ENCODE measurements around the gene CHRM4.

The CHRM4 gene

GRCh38 chr11:46346886-46347636 is 44.5 kb downstream of the CHRM4 start, which contains the start of gene DGKZ:
TSS of gene DGKZ (plus strand) at chr11:46347463. CDS start at chr11:46347660, 197 bp downstream.
- peak; percentile 77 to 84 for DNase-seq

DNA sequence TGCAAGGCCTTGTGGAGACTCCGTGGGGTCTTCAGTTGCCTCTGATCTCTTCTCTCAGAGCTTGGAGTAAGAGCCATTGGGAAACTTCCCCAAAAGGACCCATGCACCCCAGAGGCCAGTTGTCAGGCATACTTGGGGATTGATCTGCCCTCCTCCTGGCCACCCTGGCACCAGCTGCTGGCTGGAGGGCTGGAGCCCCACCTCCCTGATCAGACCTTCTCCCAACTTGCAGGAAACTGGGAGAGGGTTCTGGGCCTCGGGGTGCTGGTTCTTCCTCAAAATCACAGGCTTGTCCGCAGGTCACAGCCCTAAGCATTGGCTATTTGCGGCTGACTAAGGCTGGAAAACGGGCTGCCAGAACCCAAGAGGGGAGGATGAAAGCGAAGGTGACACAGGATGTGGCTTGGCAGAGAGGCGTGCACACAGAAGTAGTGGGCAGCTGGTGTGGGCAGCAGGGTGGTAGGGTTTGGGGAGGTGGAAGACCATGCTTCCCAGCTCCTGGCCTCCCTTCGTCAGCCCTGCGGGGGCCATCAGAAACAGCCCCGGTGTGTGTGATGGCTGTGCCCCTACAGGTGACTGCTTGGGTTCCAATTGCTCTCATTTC is 45.6 kb downstream of the CHRM4 start:
- DNase-seq, result peak; percentile 28 to 63

DNA sequence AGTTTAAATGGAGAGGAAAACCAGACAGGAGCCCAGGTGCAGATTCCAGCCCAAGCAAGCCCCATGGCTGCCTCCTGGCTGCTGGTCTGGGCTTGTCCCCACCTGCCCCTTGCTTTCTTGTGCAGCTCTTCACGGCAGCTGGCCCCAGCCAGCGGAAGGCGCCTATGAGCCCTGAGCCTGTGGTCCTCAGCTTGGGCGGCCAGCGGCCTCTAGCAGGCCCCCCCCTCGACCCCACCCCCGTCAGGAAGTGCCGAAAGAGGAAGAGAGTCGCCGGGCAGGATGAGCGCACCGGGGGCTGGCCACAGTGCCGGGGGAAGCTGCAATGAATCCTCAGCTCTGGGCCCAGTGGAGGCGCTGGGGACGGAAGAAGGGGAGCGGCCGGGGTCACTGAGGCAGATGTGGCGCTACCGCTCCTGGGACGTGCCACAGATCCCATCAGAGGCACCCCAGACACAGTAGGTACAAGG is 46.4 kb downstream of the CHRM4 start:
- DNase-seq, result peak; percentile 82 to 83

DNA sequence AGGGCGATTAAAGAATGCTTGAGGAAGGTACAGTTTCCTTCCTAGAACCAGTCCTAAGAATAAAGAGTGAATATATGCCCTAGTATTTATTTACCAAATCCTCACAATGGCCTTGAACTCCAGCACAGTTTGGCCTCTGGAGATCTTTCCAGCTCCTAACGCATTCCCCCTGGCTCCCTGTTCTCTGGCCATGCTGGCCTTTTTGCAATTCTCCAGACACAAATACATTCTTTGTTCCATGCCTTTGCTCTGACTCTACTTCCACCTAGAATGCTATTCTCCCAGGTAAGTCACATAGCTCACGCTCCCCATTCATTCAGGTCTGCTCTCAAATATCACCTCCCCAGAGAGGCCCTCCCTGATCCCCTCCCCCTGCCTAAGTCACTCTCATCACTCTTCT is 48.1 kb downstream of the CHRM4 start:
- no peak for DNase-seq

DNA sequence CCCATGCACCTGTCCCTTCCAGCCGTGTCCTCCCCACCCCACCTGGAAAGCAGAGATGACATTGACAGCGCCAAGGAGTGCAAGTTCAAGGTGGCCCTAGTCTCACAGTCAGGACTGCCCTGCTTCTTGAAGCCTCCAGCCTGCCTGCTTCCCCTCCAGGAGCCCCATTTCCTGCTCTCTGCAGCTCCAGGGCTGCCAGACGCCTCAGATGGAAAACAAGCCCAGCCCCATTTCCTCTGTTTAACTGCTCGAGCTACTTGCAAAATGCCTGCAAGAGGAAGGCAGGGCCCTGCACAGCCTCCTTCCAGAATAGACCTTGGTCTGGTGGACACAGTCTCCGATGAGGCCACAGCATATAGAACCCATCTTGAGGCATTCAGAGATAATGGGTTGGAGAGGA is 49.3 kb downstream of the CHRM4 start:
- DNase-seq, result no peak

DNA sequence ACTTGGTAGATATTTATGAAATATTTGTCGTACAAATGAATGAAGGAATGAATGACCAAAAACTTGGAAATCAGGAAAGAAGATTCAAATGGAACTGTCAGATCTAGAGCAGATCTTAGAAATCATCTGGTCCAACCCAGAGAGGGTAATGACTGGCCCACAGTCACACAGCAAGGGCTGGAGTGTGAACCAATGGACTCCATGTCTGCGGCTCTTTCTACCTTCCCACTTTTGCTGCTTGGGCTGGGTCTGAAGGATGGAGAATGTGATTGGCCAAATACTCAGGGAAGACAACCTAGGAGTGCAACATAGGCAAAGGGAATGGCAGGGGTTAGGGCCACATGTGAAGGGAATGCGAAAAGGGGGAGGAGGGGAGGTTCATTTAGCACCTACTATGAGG is 50.1 kb downstream of the CHRM4 start:
- DNase-seq, result no peak

DNA sequence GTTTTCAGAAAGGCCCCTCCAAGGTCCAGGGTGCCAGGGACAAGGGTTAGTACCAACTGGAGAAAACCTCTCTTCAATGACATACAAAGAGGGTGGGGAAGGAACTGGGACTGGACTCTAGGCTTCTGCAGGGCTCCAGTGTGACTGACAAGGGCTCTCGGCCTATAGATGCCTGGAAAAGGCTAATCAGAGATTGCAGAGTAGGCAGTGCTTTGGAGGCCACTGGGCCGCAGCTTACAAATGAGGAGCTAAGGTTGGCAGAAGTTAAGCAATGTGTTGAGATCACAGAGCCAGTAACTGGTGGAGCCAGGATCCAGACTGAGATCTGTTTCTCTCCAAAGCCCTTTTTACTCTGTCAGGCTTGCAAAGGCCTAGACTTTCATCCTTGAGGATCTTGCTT is 51.8 kb downstream of the CHRM4 start:
- no peak for DNase-seq

DNA sequence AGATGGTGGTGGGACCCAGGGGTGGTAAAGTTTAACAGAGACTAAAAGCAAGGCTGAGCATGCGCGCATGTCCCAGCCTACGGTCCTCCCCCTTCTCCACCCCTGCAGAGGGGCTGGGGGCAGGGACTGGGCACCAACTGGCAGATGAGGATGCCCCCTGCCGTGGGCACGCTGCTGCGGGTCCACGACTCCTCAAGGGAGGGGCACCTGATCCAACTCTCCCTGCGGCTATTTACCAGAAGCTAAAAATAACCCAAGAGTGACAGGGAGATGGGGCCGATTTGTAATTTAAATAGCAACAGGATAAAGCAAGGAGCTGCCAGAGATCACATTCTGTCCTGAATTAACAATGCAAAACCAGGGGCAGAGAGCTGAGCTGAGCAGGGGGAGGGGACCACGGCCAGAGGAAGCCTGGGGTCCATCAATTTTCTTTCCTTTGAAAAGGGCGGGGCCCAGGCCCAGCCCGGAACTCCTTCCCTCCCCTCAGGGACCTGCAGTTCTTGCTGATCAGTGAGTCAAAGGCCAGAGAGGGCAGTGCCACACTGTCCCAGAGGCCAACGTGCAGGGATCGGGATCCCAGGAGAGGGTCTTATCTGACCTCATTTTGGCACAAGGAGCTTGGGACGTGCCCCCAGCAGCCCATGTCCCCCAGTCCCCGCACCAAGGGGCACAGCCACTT is 52.4 kb downstream of the CHRM4 start:
- peak; percentile 34 to 53 for DNase-seq

DNA sequence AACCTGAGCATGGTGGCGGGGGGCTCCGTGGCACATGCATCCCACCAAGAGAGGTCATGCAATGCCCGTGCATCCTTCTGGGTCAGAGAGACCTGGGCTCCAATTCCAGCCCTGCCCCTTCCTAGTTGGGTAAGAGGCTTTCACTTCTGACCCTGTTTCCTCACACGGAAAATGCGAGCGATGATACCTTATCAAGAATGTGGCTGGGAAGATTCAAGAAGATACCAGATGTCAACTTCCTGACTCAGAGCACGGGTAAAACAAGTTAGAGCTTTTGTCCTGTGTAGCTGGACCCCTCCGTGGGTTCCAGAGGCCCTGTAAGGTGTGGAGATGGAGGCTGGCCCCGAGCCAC is 53.0 kb downstream of the CHRM4 start:
- no peak for DNase-seq

DNA sequence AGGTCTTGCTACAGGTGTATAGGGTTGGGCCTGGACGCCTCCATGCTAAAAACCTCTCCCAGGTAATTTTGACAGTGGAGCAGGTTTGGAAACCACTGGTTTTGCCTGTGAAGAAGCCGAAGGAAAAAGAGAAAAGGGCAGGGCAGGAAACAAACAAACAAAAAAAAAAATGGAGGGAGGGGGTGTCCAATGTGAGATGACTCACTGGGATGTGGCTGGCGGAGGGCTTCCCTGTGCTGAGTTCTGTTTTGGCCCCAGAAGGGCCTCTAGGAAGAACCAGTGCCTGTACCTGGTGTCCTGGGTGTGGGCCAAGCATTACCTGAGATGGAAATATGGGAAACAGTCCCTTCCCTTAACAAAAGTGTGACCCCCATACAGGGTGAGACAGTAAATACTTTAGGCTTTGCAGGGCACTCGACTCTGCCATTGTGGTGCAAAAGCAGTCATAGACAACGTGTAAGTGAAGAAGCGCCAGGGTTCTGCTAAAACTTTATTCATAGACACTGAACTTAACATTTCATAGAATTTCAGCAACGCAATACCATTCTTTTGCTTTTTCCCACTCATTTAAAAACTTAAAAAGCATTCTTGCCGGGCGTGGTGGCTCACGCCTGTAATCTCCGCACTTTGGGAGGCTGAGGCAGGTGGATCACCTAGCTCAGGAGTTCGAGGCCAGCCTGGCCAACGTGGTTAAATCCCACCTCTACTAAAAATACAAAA is 53.8 kb downstream of the CHRM4 start:
- no peak for DNase-seq

DNA sequence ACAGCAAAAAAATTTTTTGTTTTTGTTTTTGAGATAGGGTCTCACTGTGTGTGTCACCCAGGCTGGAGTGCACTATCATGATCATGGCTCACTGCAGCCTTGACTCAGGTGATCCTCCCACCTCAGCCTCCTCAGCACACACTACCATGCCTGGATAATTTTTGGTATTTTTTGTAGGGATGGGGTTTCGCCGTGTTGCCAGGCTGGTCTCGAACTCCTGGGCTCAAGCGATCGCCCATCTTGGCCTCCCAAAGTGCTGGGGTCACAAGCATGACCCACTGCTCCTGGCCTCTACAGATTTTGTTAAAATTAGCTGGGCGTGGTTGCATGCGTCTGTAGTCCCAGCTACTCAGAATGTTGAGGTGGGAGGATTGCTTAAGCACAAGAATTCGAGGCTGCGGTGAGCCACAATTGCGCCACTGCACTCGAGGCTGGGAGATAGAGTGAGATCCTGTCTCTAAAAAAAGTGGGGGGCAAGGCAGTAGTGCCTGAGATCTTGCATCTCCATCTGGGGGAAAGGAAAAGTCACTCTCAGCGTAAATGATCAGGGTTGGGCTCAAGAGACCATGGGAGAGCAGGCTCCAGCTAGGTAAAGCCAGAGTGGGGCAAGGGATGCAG is 54.9 kb downstream of the CHRM4 start:
- DNase-seq, result no peak

DNA sequence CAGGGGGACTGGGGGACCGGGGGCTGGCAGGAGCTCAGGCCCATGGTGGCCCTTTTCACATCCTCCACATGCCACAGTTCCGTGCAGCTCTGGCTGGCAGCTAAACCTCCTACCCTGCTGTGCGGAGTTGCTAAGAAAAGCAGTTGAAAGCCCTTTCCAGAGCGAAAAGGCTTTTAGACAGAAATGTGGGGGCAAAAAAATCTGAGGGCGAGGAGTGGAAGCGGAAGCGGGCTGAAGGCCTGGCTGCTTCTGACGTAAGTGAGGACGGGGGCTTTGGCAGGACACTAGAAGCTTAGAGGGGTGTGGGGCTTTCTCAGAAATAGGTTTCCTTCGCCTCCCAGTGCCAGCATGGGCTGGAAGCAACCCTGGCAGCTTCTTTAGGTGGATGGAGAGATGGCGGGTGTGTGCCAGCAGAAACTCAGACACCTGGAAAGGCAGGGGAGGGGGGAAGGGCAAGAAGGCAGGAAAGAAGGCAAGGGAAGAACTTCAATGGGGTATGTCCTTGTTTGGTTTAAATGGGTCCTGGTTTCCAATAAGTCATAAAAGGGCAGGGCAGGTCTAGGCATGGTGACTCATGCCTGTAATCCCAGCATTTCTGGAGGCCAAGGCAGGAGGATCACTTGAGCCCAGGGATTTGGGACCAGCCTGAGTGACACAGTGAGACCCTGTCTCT is 55.5 kb downstream of the CHRM4 start:
- DNase-seq, result no peak

GRCh38 chr11:46335271-46335670 is 56.3 kb downstream of the CHRM4 start:
- DNase-seq, result no peak

DNA sequence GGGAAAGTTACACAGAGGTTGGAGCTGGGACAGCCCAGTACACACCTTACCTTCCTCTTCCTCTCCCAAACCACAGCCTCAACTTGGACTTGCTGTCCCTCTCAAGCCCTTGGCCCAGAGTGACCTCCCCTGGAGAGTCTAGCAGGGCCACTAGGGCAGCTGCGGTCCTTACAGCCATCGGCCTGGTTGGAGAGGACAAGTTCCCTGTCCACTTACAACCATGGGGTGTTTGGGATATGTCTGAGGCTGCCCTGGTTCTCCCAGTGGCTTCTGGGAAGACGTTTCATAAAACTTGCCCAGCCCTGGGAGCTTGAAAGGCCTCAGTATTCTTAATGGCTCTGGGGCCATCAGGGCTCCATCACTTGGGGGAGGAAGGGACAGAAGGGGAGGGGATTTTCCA is 57.4 kb downstream of the CHRM4 start:
- DNase-seq, result no peak
